GM19372 (cell line): ENCODE results near the gene FRMD4A.
"Not testable (repeated sequence)": the region's sequence is repeated elsewhere in the genome, so short reads cannot be mapped to it uniquely, and the experiment has no call there.

Source experiments
- ATAC-seq: cut with Tn5 transposase; IDR thresholded peaks from one replicate; pipeline ENCODE4 v1.9.1; 2021; ENCODE audit warnings: mild to moderate bottlenecking, low read depth, moderate library complexity; ENCODE audit not compliant: unreplicated experiment

The FRMD4A gene

DNA sequence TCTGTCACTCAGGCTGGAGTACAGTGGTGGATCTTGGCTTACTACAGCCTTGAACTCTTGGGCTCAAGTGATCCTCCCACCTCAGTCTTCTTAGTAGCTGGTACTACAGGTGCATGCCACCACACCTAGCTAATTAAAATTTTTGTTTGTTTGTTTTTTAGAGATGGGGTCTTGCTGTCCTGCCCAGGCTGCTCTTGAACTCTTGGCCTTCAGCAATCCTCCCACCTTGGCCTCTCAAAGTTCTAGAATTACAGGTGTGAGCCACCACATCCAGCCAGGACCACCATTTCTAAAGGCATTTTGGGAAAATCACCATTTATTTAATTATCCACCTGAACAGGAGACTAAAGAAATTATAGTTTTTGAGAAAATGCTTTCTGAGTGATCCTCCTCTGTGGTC is 491.7 kb downstream of the FRMD4A start:
- no peak for ATAC-seq

DNA sequence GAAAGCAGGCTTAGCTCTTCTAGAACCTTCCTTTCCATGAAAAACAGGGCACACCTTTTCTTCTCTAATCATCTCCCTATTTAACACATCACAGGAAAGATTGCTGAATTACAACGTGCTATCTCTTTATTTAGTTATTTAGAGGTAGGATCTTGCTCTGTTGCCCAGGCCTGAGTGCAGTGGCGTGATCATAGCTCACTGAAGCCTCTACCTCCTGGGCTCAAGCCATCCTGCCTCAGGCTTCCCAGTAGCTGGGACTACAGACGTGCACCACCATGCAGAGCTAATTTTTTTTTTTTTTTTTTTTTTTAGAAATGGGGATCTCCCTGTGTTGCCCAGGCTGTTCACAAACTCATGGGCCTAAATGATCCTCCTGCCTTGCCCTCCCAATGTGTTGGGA is 492.8 kb downstream of the FRMD4A start:
- ATAC-seq: no peak

DNA sequence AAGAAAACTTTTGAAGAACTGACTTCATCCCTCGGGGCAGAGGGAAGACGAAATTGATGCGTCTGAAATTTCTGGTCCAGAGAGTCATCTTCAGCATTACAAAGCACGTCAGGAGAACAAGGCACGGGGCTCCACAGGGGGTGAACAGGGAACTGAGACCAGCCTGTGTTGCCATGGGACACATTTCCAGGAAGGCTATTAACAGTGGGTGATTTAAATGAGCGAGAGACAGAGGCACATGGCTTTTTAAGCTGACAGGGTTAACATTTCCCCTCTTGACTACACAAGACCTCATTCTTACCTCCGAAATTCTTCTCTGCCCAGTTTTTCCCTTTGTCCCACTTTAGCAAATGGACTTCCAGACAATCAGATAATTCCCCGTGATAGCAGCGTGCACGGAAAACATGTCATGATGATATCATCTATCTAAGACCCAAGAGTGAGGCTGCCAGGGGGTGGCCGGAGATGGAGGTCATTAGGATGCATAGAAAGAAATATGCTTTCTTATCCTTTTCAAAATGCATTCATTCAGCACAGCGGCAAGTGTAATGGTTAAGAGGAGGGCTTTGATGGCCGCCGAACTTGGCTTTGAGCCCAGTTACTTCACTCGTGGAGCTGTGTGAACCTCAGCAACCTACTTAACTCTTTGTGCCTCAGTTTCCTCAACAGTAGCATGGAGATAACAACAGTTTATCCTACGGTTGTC is 496.0 kb downstream of the FRMD4A start:
- no peak for ATAC-seq

GRCh38 chr10:13831711-13832141 is 499.0 kb downstream of the FRMD4A start:
- ATAC-seq: no peak

GRCh38 chr10:13830385-13830784 is 500.3 kb downstream of the FRMD4A start:
- no peak for ATAC-seq

DNA sequence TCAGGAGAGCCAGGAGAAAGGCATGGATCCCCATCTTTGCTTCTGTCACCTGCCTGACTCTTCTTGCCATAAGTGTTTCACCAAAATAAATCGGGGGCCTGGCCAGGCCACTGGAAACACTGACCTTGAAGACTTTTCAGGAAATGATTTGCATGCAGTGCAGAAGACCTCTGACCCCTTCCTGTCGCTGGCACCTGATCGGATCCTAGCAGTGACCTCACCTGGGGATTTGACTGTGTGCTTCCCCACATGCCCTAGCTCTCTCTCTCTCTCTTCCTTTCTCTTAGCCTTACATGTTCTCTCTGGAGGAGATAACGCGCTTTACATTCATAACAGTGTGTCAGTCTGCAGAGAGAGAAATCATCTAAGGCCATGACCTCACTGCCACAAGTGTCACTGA is 500.9 kb downstream of the FRMD4A start:
- ATAC-seq: no peak

DNA sequence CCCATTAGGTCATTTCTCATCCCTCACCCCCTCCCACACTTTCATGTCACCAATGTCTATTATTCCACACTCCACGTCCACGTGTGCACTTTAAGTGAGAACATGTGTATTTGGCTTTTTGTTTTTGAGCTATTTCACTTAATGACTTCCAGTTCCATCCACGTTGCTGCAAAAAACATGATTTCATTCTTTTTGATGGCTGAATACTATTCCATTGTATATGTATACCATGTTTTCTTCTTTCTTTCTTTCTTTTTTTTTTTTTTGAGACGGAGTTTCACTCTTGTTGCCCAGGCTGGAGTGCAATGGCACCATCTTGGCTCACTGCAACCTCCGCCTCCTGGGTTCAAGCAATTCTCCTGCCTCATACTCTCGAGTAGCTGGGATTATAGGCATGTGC is 502.4 kb downstream of the FRMD4A start:
- not testable (repeated sequence) for ATAC-seq

- no peak for ATAC-seq
Measured at GRCh38 chr10:13827076-13827797, 503.5 kb downstream of the FRMD4A start.

DNA sequence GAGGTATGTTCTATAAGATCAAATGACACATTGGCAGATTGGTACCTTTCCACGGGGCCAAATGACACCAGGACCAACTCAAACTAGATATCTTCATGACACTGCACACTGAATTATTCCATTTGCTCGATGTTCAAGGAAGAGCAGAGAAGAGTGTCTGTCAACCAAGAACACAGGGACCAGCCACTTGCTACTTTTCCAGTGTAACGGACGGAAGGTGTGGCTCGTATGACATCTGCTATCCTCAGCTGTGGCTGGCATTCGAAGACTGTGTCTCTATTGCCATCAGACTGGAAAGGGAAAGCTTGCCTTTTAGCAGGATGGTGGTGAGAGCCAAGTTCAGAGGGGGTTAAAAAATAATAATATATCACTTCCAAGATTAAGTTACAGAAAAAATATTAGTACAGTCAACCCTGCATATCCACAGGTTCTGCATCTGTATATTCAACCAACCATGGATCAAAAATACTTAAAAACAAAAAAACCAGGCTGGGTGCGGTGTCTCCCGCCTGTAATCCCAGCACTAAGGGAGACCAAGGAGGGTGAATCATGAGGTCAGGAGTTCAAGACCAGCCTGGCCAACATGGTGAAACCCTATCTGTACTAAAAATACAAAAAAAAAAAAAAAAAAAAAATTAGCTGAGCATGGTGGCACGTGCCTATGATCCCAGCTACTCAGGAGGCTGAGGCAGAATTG is 506.9 kb downstream of the FRMD4A start:
- ATAC-seq: no peak

GRCh38 chr10:13823096-13823708 is 507.5 kb downstream of the FRMD4A start:
- no peak for ATAC-seq

DNA sequence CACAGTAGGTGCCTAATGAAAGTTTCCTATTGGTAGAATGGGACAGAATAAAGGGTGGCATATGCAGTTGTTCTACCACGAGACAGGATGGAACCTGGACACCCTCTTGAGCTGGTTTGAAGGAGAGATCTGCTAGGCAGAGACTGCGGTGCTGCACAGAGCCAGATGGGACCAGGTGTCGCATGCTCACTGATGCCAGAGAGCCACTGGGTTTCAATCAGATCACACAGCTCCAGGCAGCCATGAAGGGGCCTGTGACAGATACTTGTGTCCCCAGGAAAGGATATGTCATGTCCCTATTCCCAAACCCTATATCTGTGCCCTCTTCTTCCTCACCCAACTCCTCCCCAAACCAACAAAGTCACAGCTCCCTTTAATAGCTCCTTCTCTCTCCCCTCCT is 508.2 kb downstream of the FRMD4A start:
- ATAC-seq: no peak

DNA sequence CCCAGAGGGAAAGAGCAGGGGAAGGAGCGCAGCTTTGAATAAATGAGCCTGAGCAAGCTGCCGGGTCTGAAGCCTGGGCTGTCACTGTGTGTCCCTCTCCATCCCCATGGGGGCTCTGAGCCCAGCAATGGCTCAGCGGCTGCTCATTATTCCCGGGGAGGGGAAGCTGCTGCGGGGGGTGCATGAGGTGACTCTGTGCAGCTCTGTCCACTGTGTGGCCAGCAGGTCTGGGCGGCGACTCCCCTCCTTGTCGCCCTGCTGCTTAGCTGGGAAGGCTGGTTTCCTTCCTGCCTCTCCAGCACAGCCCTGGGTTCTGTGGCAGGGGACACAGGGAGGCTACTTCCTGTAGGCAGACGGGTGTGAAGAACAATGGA is 509.8 kb downstream of the FRMD4A start:
- no peak for ATAC-seq

GRCh38 chr10:13820119-13820963 is 510.4 kb downstream of the FRMD4A start:
- ATAC-seq: no peak

DNA sequence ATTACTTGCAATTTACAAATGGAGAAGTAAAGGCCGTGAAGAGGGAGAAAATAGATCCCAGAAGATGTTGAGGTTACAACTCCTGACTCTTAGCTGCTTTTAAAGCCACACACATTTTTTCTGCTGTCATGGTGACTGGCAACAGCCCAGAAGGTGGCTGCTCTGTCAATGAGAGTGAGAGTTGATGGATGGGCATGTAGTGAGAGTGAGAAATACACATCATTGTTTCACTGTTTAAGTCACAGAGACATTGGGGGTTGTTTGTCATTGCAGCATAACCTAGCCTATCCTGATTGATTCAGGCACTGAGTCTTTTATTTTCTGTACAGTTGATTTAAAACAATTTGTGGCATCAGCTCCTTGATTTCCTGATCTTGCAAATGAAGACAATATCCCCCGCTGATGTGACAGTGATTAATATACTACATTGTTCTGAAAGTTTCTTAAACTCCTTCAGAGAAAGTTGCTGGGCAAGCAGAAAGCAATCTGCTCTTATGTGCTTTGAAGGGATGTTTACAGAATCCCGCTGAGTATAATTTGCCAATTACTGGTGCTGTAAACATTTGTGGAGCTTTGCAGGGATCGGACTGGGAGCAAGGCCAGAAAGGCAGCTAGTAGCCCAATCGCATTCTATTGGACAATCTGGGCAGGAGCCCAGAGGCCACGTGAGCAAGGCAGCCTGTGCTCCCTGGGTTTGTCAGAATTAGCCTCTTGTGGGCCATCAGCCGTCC is 514.4 kb downstream of the FRMD4A start:
- no peak for ATAC-seq

DNA sequence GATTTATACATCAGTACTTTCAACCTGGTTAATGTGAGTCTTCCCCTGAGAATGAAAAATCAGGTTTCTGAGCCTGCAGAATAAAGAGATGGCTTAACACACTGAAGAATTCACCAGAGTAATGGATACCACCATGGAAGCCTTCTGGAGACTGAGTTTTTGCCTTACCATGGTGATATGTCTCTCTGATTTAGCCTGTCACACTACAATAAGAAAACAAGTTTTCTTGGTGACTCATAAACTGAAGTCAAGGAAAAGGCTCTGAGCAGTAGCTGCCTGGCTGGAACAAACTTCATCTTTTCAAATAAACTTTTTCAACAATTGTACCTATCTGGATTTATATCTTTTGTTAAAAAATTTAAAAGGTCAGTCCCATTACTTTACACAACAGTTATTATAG is 515.0 kb downstream of the FRMD4A start:
- no peak for ATAC-seq

- no peak for ATAC-seq
Measured at GRCh38 chr10:13813550-13813949, 517.2 kb downstream of the FRMD4A start.

DNA sequence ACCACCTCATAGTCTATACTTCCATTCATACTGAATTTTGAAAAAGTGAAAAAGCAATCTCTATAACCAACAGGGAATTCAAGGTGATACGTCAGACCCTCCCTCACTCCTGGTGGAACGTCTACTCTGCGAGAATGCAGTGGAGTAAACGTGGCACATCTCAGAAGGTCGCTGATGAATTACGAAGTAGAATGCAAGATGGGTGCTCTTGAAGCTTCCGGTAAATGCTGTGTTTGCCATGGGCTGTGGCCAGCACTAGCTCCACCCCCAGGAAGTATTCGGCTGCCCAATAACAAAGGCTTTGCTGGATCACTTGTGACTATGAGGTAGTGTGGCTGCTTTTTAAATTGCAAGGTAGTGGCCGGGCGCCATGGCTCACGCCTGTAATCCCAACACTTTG is 517.9 kb downstream of the FRMD4A start:
- ATAC-seq: no peak

DNA sequence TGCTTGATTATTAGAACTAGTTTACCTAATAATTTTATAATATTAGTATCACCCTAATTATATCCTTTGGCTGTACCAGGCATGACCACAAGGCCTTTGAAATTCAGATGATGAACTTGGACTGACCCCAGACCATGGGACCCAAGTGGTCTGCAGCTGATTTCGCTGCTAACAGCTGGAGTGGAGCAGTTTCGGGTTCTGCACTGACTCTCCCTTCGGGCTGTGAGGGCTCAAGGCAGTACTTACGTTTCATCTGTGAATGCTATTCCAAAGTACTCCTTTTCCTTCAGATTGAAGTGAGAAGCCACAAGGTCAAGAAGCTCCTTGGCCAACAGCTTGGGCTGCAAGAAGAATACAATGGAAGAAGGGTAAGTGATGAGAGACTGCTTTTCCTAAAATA is 520.2 kb downstream of the FRMD4A start:
- no peak for ATAC-seq

GRCh38 chr10:13809427-13809826 is 521.3 kb downstream of the FRMD4A start:
- no peak for ATAC-seq
